Parathyroid adenoma (tissue), 2 donors: ENCODE measurements around the gene DISP2.

ENCODE experiments used
- H2AFZ ChIP-seq: fragments of 300-600 bp; sonication (generic); one replicate; pipeline ENCODE4 v1.7.0; 2017; ENCODE audit warnings: antibody characterized with exemption, mild to moderate bottlenecking
- H3K27ac ChIP-seq: fragments of 300-600 bp; sonication (generic); one replicate; pipeline ENCODE4 v1.7.0; 2017
- H3K27me3 ChIP-seq: fragments of 300-600 bp; sonication (generic); one replicate; pipeline ENCODE4 v1.7.0; 2017; ENCODE audit warnings: low read length; ENCODE audit not compliant: control insufficient read depth, insufficient read depth
- H3K36me3 ChIP-seq: fragments of 300-600 bp; sonication (generic); one replicate; pipeline ENCODE4 v1.7.0; 2017; ENCODE audit warnings: low read length; ENCODE audit not compliant: control insufficient read depth, insufficient read depth
- H3K4me1 ChIP-seq: fragments of 300-600 bp; sonication (generic); one replicate; pipeline ENCODE4 v1.7.0; 2017; ENCODE audit warnings: control low read depth
- H3K4me2 ChIP-seq: fragments of 300-600 bp; sonication (generic); one replicate; pipeline ENCODE4 v1.7.0; 2017; ENCODE audit warnings: low read length
- H3K4me3 ChIP-seq: fragments of 300-600 bp; sonication (generic); one replicate; pipeline ENCODE4 v1.7.0; 2017; ENCODE audit warnings: low read depth, low read length
- H3K79me2 ChIP-seq: fragments of 300-600 bp; sonication (generic); one replicate; pipeline ENCODE4 v1.7.0; 2017; ENCODE audit warnings: control low read depth
- H3K9ac ChIP-seq: fragments of 300-600 bp; sonication (generic); one replicate; pipeline ENCODE4 v1.7.0; 2017; ENCODE audit warnings: mild to moderate bottlenecking
- H3K9me3 ChIP-seq: fragments of 300-600 bp; sonication (generic); one replicate; pipeline ENCODE4 v1.7.0; 2017; ENCODE audit warnings: low read length; ENCODE audit not compliant: control insufficient read depth
- CTCF ChIP-seq: fragments of 300-600 bp; sonication (generic); IDR thresholded peaks from one replicate; pipeline ENCODE4 v1.7.0; 2017; ENCODE audit warnings: antibody characterized with exemption, mild to moderate bottlenecking
- donor health status: primary hyperparathyroidism.

Gene DISP2

GRCh38 chr15:40338041-40338657 is 19.9 kb upstream of the DISP2 start:
- Histone ChIP-seq H3K4me2 (no peak overlapping the region), H2AFZ (no peak overlapping the region), H3K9me3 (no peaks in the 10 kb centered on the region), H3K9ac (no peak overlapping the region), H3K4me1 (peaks cover 23% of the 10 kb centered on the region), H3K4me3 (no peak overlapping the region), H3K27me3 (no peaks in the 10 kb centered on the region), H3K36me3 (no peaks in the 10 kb centered on the region), H3K79me2 (peaks cover 12% of the 10 kb centered on the region), H3K27ac (no peak overlapping the region)
- TF ChIP-seq CTCF, result peak; percentile 56

GRCh38 chr15:40338921-40339620 is 18.9 kb upstream of the DISP2 start:
- H3K27ac ChIP-seq, result no peak overlapping the region
- H3K4me1 ChIP-seq, result peaks cover 23% of the 10 kb centered on the region
- no peaks in the 10 kb centered on the region for H3K36me3 ChIP-seq
- H3K4me2 ChIP-seq, result peak overlapping the region; percentile 76
- H3K79me2 ChIP-seq, result peaks cover 12% of the 10 kb centered on the region
- no peaks in the 10 kb centered on the region for H3K27me3 ChIP-seq
- H2AFZ ChIP-seq, result no peak overlapping the region
- peak overlapping the region; percentile 56 for H3K4me3 ChIP-seq
- TF ChIP-seq CTCF, result no peak
- H3K9me3 ChIP-seq, result no peaks in the 10 kb centered on the region
- H3K9ac ChIP-seq, result no peak overlapping the region

GRCh38 chr15:40339621-40339945 is 18.4 kb upstream of the DISP2 start:
- Histone ChIP-seq H3K4me3 (peak overlapping the region; percentile 56), H3K4me1 (peaks cover 23% of the 10 kb centered on the region), H3K27ac (peak overlapping the region; percentile 92), H3K79me2 (peaks cover 12% of the 10 kb centered on the region), H3K36me3 (no peaks in the 10 kb centered on the region), H2AFZ (peak overlapping the region; percentile 23), H3K27me3 (no peaks in the 10 kb centered on the region), H3K4me2 (peak overlapping the region; percentile 76), H3K9ac (no peak overlapping the region), H3K9me3 (no peaks in the 10 kb centered on the region)
- no peak for TF ChIP-seq CTCF

- H3K79me2 ChIP-seq, result peaks cover 12% of the 10 kb centered on the region
- no peaks in the 10 kb centered on the region for H3K27me3 ChIP-seq
- peak overlapping the region; percentile 76 for H3K4me2 ChIP-seq
- peaks cover 23% of the 10 kb centered on the region for H3K4me1 ChIP-seq
- H3K9me3 ChIP-seq, result no peaks in the 10 kb centered on the region
- H2AFZ ChIP-seq, result peak overlapping the region; percentile 23
- H3K9ac ChIP-seq, result no peak overlapping the region
- peak overlapping the region; percentile 92 for H3K27ac ChIP-seq
- TF ChIP-seq CTCF, result no peak
- peak overlapping the region; percentile 56 for H3K4me3 ChIP-seq
- H3K36me3 ChIP-seq, result no peaks in the 10 kb centered on the region
Observed at GRCh38 chr15:40340038-40340739, 17.8 kb upstream of the DISP2 start.
